Activated T-helper 1 cell treated with anti-CD3 and anti-CD28 coated beads, Interleukin-12 subunit alpha, Interleukin-12 subunit beta, Interleukin-2, Interleukin-4 antibody, amounts not matched to agents 30 ng/mL and 10 ng/mL and 1 ng/mL, durations not matched to agents 14 hours and 24 hours and 36 hours (primary cell): Measurements from ENCODE around the gene KRTAP5-9. TPM values are rescaled to one million over a fixed set of nuclear protein-coding genes. Genes with fewer than 3 reads are reported as not detected.
A peak's percentile ranks its signal among the peaks of the same experiment; 100 is the strongest.
"Not testable (repeated sequence)": the region's sequence is repeated elsewhere in the genome, so short reads cannot be mapped to it uniquely, and the experiment has no call there.

Source experiments
- DNase-seq: peaks from one replicate; pipeline ENCODE4 v3.0.0; 2021; ENCODE audit warnings: low spot score
- H3K27ac Mint-ChIP-seq: one replicate; pipeline ENCODE4 v1.8.0; 2021; ENCODE audit warnings: mild to moderate bottlenecking, mixed read lengths
- H3K27me3 Mint-ChIP-seq: one replicate; pipeline ENCODE4 v1.8.0; 2022; ENCODE audit warnings: mild to moderate bottlenecking, moderate library complexity, mixed read lengths; ENCODE audit not compliant: insufficient read depth
- H3K36me3 Mint-ChIP-seq: one replicate; pipeline ENCODE4 v1.8.0; 2021; ENCODE audit warnings: low read depth, mixed read lengths
- H3K4me1 Mint-ChIP-seq: one replicate; pipeline ENCODE4 v1.8.0; 2021; ENCODE audit warnings: low read depth, mixed read lengths
- H3K4me3 Mint-ChIP-seq: one replicate; pipeline ENCODE4 v1.8.0; 2021; ENCODE audit warnings: mild to moderate bottlenecking, moderate library complexity, mixed read lengths
- H3K9me3 Mint-ChIP-seq: one replicate; pipeline ENCODE4 v1.8.0; 2021; ENCODE audit warnings: mixed read lengths
- intact Hi-C: fragments of 100-400 bp; cut with micrococcal nuclease; formaldehyde crosslinking; loops from one replicate; pipeline ENCODE4 v1.15.1; 2024
- total RNA-seq: library from RNA; stranded (reverse); gene quantifications from 2 replicates; pipeline ENCODE4 v1.2.3, GENCODE V29; 2022

The KRTAP5-9 gene
- total RNA-seq, 1 donor from 2014 or later: not detected

GRCh38 chr11:71588822-71589545 lies 40.8 kb downstream of the KRTAP5-9 start:
- H3K36me3 Mint-ChIP-seq, H3K27me3 Mint-ChIP-seq, intact Hi-C loops, H3K9me3 Mint-ChIP-seq, H3K27ac Mint-ChIP-seq, H3K4me1 Mint-ChIP-seq, H3K4me3 Mint-ChIP-seq: not testable (repeated sequence)
- peak; percentile 53 for DNase-seq

GRCh38 chr11:71589546-71589920 lies 41.3 kb downstream of the KRTAP5-9 start:
- H3K27me3 Mint-ChIP-seq, H3K36me3 Mint-ChIP-seq, H3K9me3 Mint-ChIP-seq, H3K4me3 Mint-ChIP-seq, H3K4me1 Mint-ChIP-seq, DNase-seq, intact Hi-C loops, H3K27ac Mint-ChIP-seq: not testable (repeated sequence)

Other genes with a start within 250 kb of the KRTAP5-9 start
- gene DHCR7, start 100.0 kb upstream of the KRTAP5-9 start, total RNA-seq: 100 and 106 TPM in 2 replicates
- 91.6 and 96.3 TPM in 2 replicates for gene NADSYN1, start 95.2 kb upstream of the KRTAP5-9 start, total RNA-seq
- gene KRTAP5-7, start 21.2 kb upstream of the KRTAP5-9 start, total RNA-seq: 0.23 TPM in 1 of 2 replicates, not detected in the other
- 0.17 TPM in 1 of 2 replicates, not detected in the other for gene KRTAP5-8, start 10.4 kb upstream of the KRTAP5-9 start, total RNA-seq
- not detected in 2 replicates for gene KRTAP5-10, start 17.1 kb downstream of the KRTAP5-9 start, total RNA-seq
- not detected in 2 replicates for gene KRTAP5-11, start 34.5 kb downstream of the KRTAP5-9 start, total RNA-seq